HUES48 (cell line): ENCODE measurements around the gene GUSB.

ENCODE experiments used
- H3K27ac ChIP-seq: one replicate; pipeline ENCODE4 v1.7.0; 2013; ENCODE audit warnings: low read depth, low read length, inconsistent platforms
- H3K27me3 ChIP-seq: 2 replicates; pipeline ENCODE4 v1.6.1; 2013; ENCODE audit warnings: mild to moderate bottlenecking, low read length; ENCODE audit not compliant: control insufficient read depth, insufficient read depth
- H3K36me3 ChIP-seq: 2 replicates; pipeline ENCODE4 v1.6.1; 2013; ENCODE audit warnings: low read length; ENCODE audit not compliant: control insufficient read depth, insufficient read depth
- H3K4me1 ChIP-seq: 2 replicates; pipeline ENCODE4 v1.6.1; 2013; ENCODE audit warnings: mild to moderate bottlenecking, low read length; ENCODE audit not compliant: control insufficient read depth, insufficient read depth
- H3K4me3 ChIP-seq: 2 replicates; pipeline ENCODE4 v1.5.1; 2013; ENCODE audit warnings: mild to moderate bottlenecking, low read depth, low read length
- H3K9ac ChIP-seq: 2 replicates; pipeline ENCODE4 v1.6.1; 2013; ENCODE audit warnings: mild to moderate bottlenecking, low read depth, low read length, moderate library complexity
- H3K9me3 ChIP-seq: 2 replicates; pipeline ENCODE4 v1.6.1; 2013; ENCODE audit warnings: low read length; ENCODE audit not compliant: control insufficient read depth, insufficient read depth

Gene GUSB

DNA sequence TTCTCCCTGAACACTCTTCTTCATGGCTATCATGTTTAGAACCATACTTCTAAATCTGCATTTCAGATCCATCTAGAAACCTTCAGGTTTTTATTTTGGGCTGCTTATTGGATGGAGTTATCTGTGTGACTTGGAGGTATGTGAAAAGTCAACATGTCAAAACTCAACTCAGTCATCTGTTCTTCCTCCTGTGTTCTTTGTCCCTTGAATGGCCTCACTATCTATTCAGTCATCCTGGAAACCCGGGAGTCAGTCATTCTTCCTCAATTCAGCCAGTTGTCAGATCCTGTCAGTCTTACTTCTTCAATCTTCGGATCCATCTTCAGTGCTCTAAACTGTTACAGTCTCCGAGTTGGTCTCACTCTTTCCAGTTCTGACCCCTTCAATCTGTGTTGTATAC is 57.0 kb downstream of the GUSB start:
- H3K36me3 ChIP-seq = no peaks in the 10 kb centered on the region
- H3K27me3 ChIP-seq = no peaks in the 10 kb centered on the region
- no peak overlapping the region for H3K4me3 ChIP-seq

GRCh38 chr7:65924193-65924592 is 57.8 kb downstream of the GUSB start:
- H3K4me3 ChIP-seq = no peak overlapping the region
- no peaks in the 10 kb centered on the region for H3K36me3 ChIP-seq
- no peaks in the 10 kb centered on the region for H3K27me3 ChIP-seq
- H3K9ac ChIP-seq = no peak overlapping the region
- no peaks in the 10 kb centered on the region for H3K9me3 ChIP-seq
- H3K4me1 ChIP-seq = no peaks in the 10 kb centered on the region; the same call in 1 of the 2 replicates
- H3K27ac ChIP-seq = no peak overlapping the region

More for the DNA sequence above, 57.0 kb downstream of the GUSB start:
- no peak overlapping the region for H3K9ac ChIP-seq
- H3K27ac ChIP-seq = no peak overlapping the region
- no peaks in the 10 kb centered on the region; the same call in 1 of the 2 replicates for H3K4me1 ChIP-seq
- no peaks in the 10 kb centered on the region for H3K9me3 ChIP-seq

DNA sequence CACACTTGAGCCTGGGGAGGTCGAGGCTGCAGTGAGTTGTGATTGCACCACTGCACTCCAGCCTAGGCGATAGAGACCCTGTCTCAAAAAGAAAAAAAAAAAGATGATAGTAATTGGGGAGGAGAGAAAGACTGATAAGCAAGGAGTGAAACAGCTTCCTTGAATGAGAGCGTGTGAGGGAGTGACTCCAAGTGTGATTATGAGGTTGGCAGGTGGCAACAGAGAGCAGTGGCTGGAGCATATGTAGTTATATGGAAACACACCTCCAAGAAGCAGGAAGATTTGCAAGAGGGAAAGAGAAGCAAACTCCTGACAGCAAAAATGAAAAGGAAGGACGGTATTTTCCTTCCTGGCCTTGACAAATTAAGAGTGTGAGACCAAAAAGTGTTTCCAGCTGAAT is 58.7 kb downstream of the GUSB start:
- 0 out of 2 replicates have a peak, but pooled peaks cover 3% of the 10 kb centered on the region for H3K36me3 ChIP-seq
- H3K9ac ChIP-seq = no peak overlapping the region
- H3K27me3 ChIP-seq = no peaks in the 10 kb centered on the region
- no peaks in the 10 kb centered on the region for H3K9me3 ChIP-seq
- H3K4me3 ChIP-seq = no peak overlapping the region
- H3K27ac ChIP-seq = no peak overlapping the region
- no peaks in the 10 kb centered on the region; the same call in 1 of the 2 replicates for H3K4me1 ChIP-seq

- H3K9ac ChIP-seq = no peak overlapping the region
- H3K9me3 ChIP-seq = no peaks in the 10 kb centered on the region
- no peak overlapping the region for H3K27ac ChIP-seq
- H3K4me1 ChIP-seq = no peaks in the 10 kb centered on the region
- H3K4me3 ChIP-seq = no peak overlapping the region
- no peaks in the 10 kb centered on the region for H3K27me3 ChIP-seq
- H3K36me3 ChIP-seq = 0 out of 2 replicates have a peak, but pooled peaks cover 3% of the 10 kb centered on the region
These were observed 65.9 kb downstream of the GUSB start for GRCh38 chr7:65915921-65916657.

- Histone ChIP-seq H3K36me3 (no peaks in the 10 kb centered on the region), H3K27me3 (no peaks in the 10 kb centered on the region), H3K27ac (no peak overlapping the region), H3K4me3 (no peak overlapping the region), H3K4me1 (peaks cover 15% of the 10 kb centered on the region), H3K9me3 (no peaks in the 10 kb centered on the region), H3K9ac (no peak overlapping the region)
These were observed 69.8 kb downstream of the GUSB start for GRCh38 chr7:65912237-65912636.
